ENCODE data around the gene POU4F1. TPM values are rescaled to one million over a fixed set of nuclear protein-coding genes. Genes with fewer than 3 reads are reported as not detected.
A peak's percentile ranks its signal among the peaks of the same experiment; 100 is the strongest.

Gene POU4F1
- total and polyA plus RNA-seq, 2 donors (not counting 1 experiment from before 2014, with no cell fraction given) = 0.17 to 0.51 TPM

DNA sequence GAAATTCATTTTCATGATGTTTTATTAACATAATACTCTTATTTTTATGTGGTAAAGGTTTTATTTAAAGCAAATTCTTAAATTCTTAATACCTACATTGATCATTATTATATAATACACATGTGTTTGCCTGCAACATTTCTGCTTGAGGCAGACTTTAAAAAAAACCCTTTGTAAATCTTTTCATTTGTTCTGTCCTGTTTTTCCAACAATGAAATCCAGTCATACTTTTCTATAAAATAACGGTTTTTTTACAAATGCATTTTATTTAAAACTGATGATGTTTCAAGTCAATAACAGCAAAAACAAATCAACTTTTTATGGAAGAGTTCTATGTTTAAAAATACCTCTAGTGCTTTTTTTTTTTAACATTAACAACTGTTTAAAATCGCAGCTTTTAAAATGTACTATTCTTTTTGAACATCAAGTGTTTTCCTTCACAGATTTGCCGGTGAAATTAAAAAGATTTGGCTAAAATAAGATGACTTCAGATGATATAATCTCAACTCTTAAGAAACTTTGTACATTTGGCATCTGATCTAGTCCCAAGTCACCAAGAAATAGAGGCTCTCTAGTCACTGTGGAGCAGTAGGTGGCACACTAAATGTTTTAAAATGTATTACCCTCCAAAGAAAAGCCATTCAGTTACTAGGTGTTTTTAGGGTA lies 5.1 kb downstream of the POU4F1 start:
- H3K9me3 Mint-ChIP-seq (ENCODE audit: insufficient read depth) = peaks cover 2% of the 10 kb centered on the region
- H3K4me3 Mint-ChIP-seq = no peak overlapping the region
- peaks cover 74% of the 10 kb centered on the region for H3K27me3 Mint-ChIP-seq
- H3K27ac ChIP-seq (ENCODE audit: low read length in 2 of 2) = no peak overlapping the region
- no peak for ATAC-seq (ENCODE audit: low read depth)
- no peak overlapping the region for H3K27ac Mint-ChIP-seq
- H3K27me3 ChIP-seq (replicated peaks in 1 of 4; ENCODE audit: control extremely low read depth in 1 of 4, control insufficient read depth in 3 of 4, insufficient read depth in 4 of 4, low read length in 3 of 4) = peaks cover 6 to 91% (median 85%) of the 10 kb centered on the region in 4 experiments
- H3K4me1 ChIP-seq (ENCODE audit: control insufficient read depth in 2 of 2, insufficient read depth in 2 of 2, low read length in 2 of 2) = peaks cover 39 to 66% of the 10 kb centered on the region in 2 donors
- H2AFZ ChIP-seq (ENCODE audit: insufficient read depth, low read depth, low read length, poor library complexity, severe bottlenecking) = no peak overlapping the region
- H4K20me1 ChIP-seq (ENCODE audit: control insufficient read depth, insufficient read depth, low read length, poor library complexity, severe bottlenecking) = no peaks in the 10 kb centered on the region
- ChIA-PET CTCF (no interaction called here), POLR2A (no interaction called here)
- H3K4me2 ChIP-seq (replicated peaks; ENCODE audit: low read depth, low read length, poor library complexity, severe bottlenecking) = no peak overlapping the region
- no peaks in the 10 kb centered on the region for H3K79me2 ChIP-seq (ENCODE audit: control insufficient read depth, insufficient read depth, low read length)
- peaks cover 22% of the 10 kb centered on the region for H3K4me1 Mint-ChIP-seq
- H3K4me3 ChIP-seq (ENCODE audit: control extremely low read depth in 1 of 5, extremely low read depth in 1 of 5, insufficient read depth in 1 of 5, low read depth in 2 of 5, low read length in 4 of 5) = no peak overlapping the region
- H3K9ac ChIP-seq (ENCODE audit: low read length) = no peak overlapping the region
- WGBS (ENCODE audit: insufficient coverage) = no CpG with 5 or more reads among the region's 3 CpGs
- intact Hi-C loops (cut with micrococcal nuclease) = no loop called here
- TF ChIP-seq, protein P1, sequence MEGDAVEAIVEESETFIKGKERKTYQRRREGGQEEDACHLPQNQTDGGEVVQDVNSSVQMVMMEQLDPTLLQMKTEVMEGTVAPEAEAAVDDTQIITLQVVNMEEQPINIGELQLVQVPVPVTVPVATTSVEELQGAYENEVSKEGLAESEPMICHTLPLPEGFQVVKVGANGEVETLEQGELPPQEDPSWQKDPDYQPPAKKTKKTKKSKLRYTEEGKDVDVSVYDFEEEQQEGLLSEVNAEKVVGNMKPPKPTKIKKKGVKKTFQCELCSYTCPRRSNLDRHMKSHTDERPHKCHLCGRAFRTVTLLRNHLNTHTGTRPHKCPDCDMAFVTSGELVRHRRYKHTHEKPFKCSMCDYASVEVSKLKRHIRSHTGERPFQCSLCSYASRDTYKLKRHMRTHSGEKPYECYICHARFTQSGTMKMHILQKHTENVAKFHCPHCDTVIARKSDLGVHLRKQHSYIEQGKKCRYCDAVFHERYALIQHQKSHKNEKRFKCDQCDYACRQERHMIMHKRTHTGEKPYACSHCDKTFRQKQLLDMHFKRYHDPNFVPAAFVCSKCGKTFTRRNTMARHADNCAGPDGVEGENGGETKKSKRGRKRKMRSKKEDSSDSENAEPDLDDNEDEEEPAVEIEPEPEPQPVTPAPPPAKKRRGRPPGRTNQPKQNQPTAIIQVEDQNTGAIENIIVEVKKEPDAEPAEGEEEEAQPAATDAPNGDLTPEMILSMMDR (IDR thresholded peaks at IDR 0.05) = no peak
- peaks cover 13 to 52% (median 14%) of the 10 kb centered on the region in 3 donors for H3K9me3 ChIP-seq (ENCODE audit: control extremely low read depth in 1 of 3, control insufficient read depth in 2 of 3, insufficient read depth in 1 of 3, low read length in 2 of 3)
- DNase-seq = peak; percentile 12
- H3K36me3 ChIP-seq (replicated peaks in 1 of 2; ENCODE audit: control extremely low read depth in 1 of 2, control insufficient read depth in 1 of 2, extremely low read depth in 1 of 2, insufficient read depth in 2 of 2, low read length in 1 of 2) = no peaks in the 10 kb centered on the region

DNA sequence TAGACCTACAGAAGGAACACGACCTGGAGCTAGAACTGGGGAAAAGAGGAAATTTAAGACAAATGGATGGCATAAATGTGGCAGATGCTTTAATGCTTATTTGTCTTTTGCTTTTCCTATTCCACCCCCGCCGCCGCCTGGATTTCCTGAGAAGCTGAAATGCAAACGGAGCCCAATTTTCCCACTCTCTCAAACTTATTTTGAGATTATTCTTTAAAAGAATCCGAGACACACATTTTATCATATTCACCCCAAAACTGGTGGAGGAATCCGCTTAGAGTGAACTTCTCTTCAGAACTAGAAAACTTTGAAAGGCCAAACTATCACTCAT lies 5.8 kb downstream of the POU4F1 start:
- H3K9me3 Mint-ChIP-seq (ENCODE audit: insufficient read depth) = peaks cover 2% of the 10 kb centered on the region
- intact Hi-C loops (cut with micrococcal nuclease) = no loop called here
- POLR2A ChIA-PET = no interaction called here

More for the DNA sequence above, 5.8 kb downstream of the POU4F1 start:
- no peak overlapping the region for H3K27ac Mint-ChIP-seq
- no peak overlapping the region for H3K4me3 Mint-ChIP-seq
- CTCF ChIA-PET = no interaction called here
- ATAC-seq (ENCODE audit: low read depth) (no peak), DNase-seq (no peak)
- Histone ChIP-seq H3K36me3 (replicated peaks in 1 of 2; ENCODE audit: control extremely low read depth in 1 of 2, control insufficient read depth in 1 of 2, extremely low read depth in 1 of 2, insufficient read depth in 2 of 2, low read length in 1 of 2) (no peaks in the 10 kb centered on the region), H3K9ac (ENCODE audit: low read length) (no peak overlapping the region), H3K9me3 (ENCODE audit: control extremely low read depth in 1 of 3, control insufficient read depth in 2 of 3, insufficient read depth in 1 of 3, low read length in 2 of 3) (peaks cover 13 to 49% (median 15%) of the 10 kb centered on the region in 3 donors), H3K79me2 (ENCODE audit: control insufficient read depth, insufficient read depth, low read length) (no peaks in the 10 kb centered on the region), H3K27ac (ENCODE audit: low read length in 2 of 2) (no peak overlapping the region), H3K27me3 (replicated peaks in 1 of 4; ENCODE audit: control extremely low read depth in 1 of 4, control insufficient read depth in 3 of 4, insufficient read depth in 4 of 4, low read length in 3 of 4) (peaks cover 6 to 93% (median 86%) of the 10 kb centered on the region in 4 experiments), H2AFZ (ENCODE audit: insufficient read depth, low read depth, low read length, poor library complexity, severe bottlenecking) (no peak overlapping the region), H3K4me3 (ENCODE audit: control extremely low read depth in 1 of 5, extremely low read depth in 1 of 5, insufficient read depth in 1 of 5, low read depth in 2 of 5, low read length in 4 of 5) (no peak overlapping the region), H3K4me1 (ENCODE audit: control insufficient read depth in 2 of 2, insufficient read depth in 2 of 2, low read length in 2 of 2) (peaks cover 32 to 63% of the 10 kb centered on the region in 2 donors), H4K20me1 (ENCODE audit: control insufficient read depth, insufficient read depth, low read length, poor library complexity, severe bottlenecking) (no peaks in the 10 kb centered on the region), H3K4me2 (replicated peaks; ENCODE audit: low read depth, low read length, poor library complexity, severe bottlenecking) (no peak overlapping the region)
- TF ChIP-seq EZH2 (IDR thresholded peaks at IDR 0.05; ENCODE audit: borderline replicate concordance, insufficient read depth, low read depth, low read length, poor library complexity, severe bottlenecking) = no peak
- TF ChIP-seq, protein P1 (IDR thresholded peaks at IDR 0.05) = no peak
- WGBS (ENCODE audit: insufficient coverage) = 20% methylated on average over 1 of the region's 7 CpGs
- H3K27me3 Mint-ChIP-seq = peaks cover 77% of the 10 kb centered on the region
- peaks cover 19% of the 10 kb centered on the region for H3K4me1 Mint-ChIP-seq

Data from B cell (primary cell).